Erythroblast (primary cell): ENCODE results near the gene KIAA1549.

Experiments used
- GATA1 ChIP-seq: IDR thresholded peaks from 2 replicates; pipeline ENCODE4 v1.6.1; 2011; ENCODE audit warnings: low read depth, mild to moderate bottlenecking, control low read depth, low read length, moderate library complexity
- POLR2A ChIP-seq: IDR thresholded peaks from 2 replicates; pipeline ENCODE4 v1.6.1; 2011; ENCODE audit warnings: mild to moderate bottlenecking, low read length

- TF ChIP-seq POLR2A: no peak
- no peak for TF ChIP-seq GATA1
These were observed 77.2 kb downstream of the KIAA1549 start for GRCh38 chr7:138903859-138904435.
